PFSK-1 (cell line): ENCODE data around the gene TPSG1.

Source experiments
- POLR2AphosphoS5 ChIP-seq: IDR thresholded peaks from 2 replicates; pipeline ENCODE4 v1.6.1; 2012; ENCODE audit warnings: low read depth, mild to moderate bottlenecking, control low read depth, low read length, moderate library complexity
- SIN3A ChIP-seq: IDR thresholded peaks from 2 replicates; pipeline ENCODE4 v1.6.1; 2012; ENCODE audit warnings: mild to moderate bottlenecking, low read length, moderate library complexity, borderline replicate concordance; ENCODE audit not compliant: insufficient read depth
- TAF1 ChIP-seq: IDR thresholded peaks from 2 replicates; pipeline ENCODE4 v1.6.1; 2012; ENCODE audit warnings: low read length, control low read depth, borderline replicate concordance; ENCODE audit not compliant: insufficient read depth

- no peak for TF ChIP-seq POLR2AphosphoS5
- TF ChIP-seq SIN3A = no peak
- TF ChIP-seq TAF1 = no peak
Measured at GRCh38 chr16:1194665-1195392, 30.2 kb downstream of the TPSG1 start.
